Measurements from ENCODE around the gene NOC2L.

DNA sequence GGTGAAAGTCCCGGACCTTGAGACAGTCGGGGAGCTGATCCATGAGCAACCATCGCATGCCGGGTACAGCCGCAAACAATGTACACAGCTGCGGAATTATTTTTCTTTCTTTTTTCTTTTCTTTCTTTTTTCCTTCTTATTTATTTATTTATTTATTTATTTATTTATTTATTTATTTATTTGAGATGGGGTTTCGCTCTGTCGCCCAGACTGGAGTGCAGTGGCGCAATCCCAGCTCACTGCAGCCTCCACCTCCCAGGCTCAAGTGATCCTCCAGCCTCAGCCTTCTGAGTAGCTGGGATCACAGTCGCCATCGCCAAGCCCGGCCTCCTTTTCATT is 25.4 kb upstream of the NOC2L start:
- TF ChIP-seq POLR2A (IDR thresholded peaks at IDR 0.05; ENCODE audit: low read length) = no peak
- no peak for TF ChIP-seq GATA1 (IDR thresholded peaks at IDR 0.05; ENCODE audit: low read depth, low read length)
